ENCODE results near the gene SELENOI.

GRCh38 chr2:26330604-26331003 is 15.3 kb upstream of the SELENOI start:
- TF ChIP-seq CTCF (IDR thresholded peaks at IDR 0.05) (no peak), EP300 (IDR thresholded peaks at IDR 0.05) (no peak)

Data from esophagus muscularis mucosa (tissue), 3 donors.